NCI-H82 (cell line): ENCODE results near the gene TEX22.

Source experiments
- DNase-seq: peaks from one replicate; lab custom pipeline; 2025; lab: John Stamatoyannopoulos, UW

Gene TEX22

GRCh38 chr14:105366386-105367074 lies 31.8 kb upstream of the TEX22 start:
- no peak for DNase-seq

- DNase-seq = no peak
Observed at GRCh38 chr14:105367116-105368031, 31.0 kb upstream of the TEX22 start.

- no peak for DNase-seq
Observed at GRCh38 chr14:105368032-105368417, 30.3 kb upstream of the TEX22 start.

GRCh38 chr14:105368426-105368825 lies 29.9 kb upstream of the TEX22 start:
- no peak for DNase-seq

GRCh38 chr14:105368910-105369652 lies 29.3 kb upstream of the TEX22 start:
- no peak for DNase-seq

GRCh38 chr14:105369653-105370040 lies 28.7 kb upstream of the TEX22 start:
- DNase-seq = no peak

GRCh38 chr14:105374389-105374788 lies 23.9 kb upstream of the TEX22 start:
- no peak for DNase-seq

GRCh38 chr14:105375635-105376057 lies 22.7 kb upstream of the TEX22 start:
- no peak for DNase-seq

- DNase-seq = peak; percentile 29
Observed at GRCh38 chr14:105376521-105377440, 21.6 kb upstream of the TEX22 start.

GRCh38 chr14:105377555-105378182 lies 20.7 kb upstream of the TEX22 start:
- DNase-seq = no peak

GRCh38 chr14:105378199-105378598 lies 20.1 kb upstream of the TEX22 start:
- DNase-seq = no peak

- DNase-seq = no peak
Observed at GRCh38 chr14:105378873-105379685, 19.3 kb upstream of the TEX22 start.

GRCh38 chr14:105379946-105380345 lies 18.4 kb upstream of the TEX22 start:
- DNase-seq = no peak

GRCh38 chr14:105380756-105381155 lies 17.6 kb upstream of the TEX22 start:
- DNase-seq = no peak

GRCh38 chr14:105381446-105382342 lies 16.6 kb upstream of the TEX22 start:
- no peak for DNase-seq

- no peak for DNase-seq
Observed at GRCh38 chr14:105382343-105383082, 15.8 kb upstream of the TEX22 start.

- DNase-seq = no peak
Observed at GRCh38 chr14:105383083-105383730, 15.1 kb upstream of the TEX22 start.

- no peak for DNase-seq
Observed at GRCh38 chr14:105384041-105384557, 14.2 kb upstream of the TEX22 start.
